Panc1 (cell line): ENCODE results near the gene KCNIP3.

Experiments used
- POLR2AphosphoS5 ChIP-seq: IDR thresholded peaks from 2 replicates; pipeline ENCODE4 v1.6.1; 2012; ENCODE audit warnings: mild to moderate bottlenecking, low read depth, low read length, moderate library complexity
- SIN3A ChIP-seq: IDR thresholded peaks from 2 replicates; pipeline ENCODE4 v1.6.1; 2012; ENCODE audit warnings: low read depth, mild to moderate bottlenecking, low read length, moderate library complexity, borderline replicate concordance; ENCODE audit not compliant: insufficient read depth
- TF ChIP-seq, protein P1 (sequence below): fragments of 450-650 bp; IDR thresholded peaks from 2 replicates; pipeline ENCODE4 v1.5.1; 2017; ENCODE audit warnings: mild to moderate bottlenecking

DNA sequence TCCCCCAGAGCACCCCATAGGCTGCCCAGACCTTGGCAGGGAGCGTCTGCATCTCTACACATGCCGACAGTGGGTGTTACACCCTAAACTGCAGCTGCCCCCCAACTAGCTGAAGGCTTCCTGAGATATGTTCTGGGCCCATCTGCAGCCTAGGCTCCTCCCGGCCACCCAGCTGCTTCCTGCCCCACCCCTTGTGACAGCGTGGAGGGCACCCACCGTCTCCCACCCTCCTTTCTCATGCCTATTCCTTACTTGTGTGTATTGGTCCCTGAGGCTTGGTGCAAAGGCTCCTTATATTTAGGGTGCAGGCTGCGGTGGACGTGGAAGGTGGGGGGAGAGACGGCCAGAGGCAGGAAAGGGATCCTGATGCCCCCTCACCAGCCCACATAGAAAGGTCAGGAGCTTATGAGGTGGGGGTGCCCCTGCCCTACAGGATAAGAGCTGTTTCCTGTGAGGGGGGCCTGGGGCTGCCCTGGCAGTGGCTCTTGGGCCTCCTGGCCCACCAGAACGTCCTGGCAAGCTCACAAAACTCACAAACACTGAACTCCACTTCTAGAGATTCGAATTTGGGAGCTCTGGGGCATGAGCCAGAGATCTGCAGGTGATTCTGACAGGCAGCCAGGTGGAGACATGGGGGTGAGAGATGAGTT is 30.2 kb upstream of the KCNIP3 start:
- TF ChIP-seq, protein P1, sequence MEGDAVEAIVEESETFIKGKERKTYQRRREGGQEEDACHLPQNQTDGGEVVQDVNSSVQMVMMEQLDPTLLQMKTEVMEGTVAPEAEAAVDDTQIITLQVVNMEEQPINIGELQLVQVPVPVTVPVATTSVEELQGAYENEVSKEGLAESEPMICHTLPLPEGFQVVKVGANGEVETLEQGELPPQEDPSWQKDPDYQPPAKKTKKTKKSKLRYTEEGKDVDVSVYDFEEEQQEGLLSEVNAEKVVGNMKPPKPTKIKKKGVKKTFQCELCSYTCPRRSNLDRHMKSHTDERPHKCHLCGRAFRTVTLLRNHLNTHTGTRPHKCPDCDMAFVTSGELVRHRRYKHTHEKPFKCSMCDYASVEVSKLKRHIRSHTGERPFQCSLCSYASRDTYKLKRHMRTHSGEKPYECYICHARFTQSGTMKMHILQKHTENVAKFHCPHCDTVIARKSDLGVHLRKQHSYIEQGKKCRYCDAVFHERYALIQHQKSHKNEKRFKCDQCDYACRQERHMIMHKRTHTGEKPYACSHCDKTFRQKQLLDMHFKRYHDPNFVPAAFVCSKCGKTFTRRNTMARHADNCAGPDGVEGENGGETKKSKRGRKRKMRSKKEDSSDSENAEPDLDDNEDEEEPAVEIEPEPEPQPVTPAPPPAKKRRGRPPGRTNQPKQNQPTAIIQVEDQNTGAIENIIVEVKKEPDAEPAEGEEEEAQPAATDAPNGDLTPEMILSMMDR = no peak
- TF ChIP-seq SIN3A (no peak), POLR2AphosphoS5 (no peak)
